HTR-8/SVneo (cell line): ENCODE results near the gene NKX2-2.
"Not testable (repeated sequence)": the region's sequence is repeated elsewhere in the genome, so short reads cannot be mapped to it uniquely, and the experiment has no call there.

Experiments used
- DNase-seq: peaks from one replicate; pipeline ENCODE4 v3.0.0; 2011; ENCODE audit warnings: low spot score, mixed read lengths; ENCODE audit not compliant: insufficient read length
- FAIRE-seq: peaks from 2 replicates; lab custom pipeline; 2011; peaks lifted over from hg19 to GRCh38; lab: Jason Lieb, UNC

NKX2-2 gene

DNA sequence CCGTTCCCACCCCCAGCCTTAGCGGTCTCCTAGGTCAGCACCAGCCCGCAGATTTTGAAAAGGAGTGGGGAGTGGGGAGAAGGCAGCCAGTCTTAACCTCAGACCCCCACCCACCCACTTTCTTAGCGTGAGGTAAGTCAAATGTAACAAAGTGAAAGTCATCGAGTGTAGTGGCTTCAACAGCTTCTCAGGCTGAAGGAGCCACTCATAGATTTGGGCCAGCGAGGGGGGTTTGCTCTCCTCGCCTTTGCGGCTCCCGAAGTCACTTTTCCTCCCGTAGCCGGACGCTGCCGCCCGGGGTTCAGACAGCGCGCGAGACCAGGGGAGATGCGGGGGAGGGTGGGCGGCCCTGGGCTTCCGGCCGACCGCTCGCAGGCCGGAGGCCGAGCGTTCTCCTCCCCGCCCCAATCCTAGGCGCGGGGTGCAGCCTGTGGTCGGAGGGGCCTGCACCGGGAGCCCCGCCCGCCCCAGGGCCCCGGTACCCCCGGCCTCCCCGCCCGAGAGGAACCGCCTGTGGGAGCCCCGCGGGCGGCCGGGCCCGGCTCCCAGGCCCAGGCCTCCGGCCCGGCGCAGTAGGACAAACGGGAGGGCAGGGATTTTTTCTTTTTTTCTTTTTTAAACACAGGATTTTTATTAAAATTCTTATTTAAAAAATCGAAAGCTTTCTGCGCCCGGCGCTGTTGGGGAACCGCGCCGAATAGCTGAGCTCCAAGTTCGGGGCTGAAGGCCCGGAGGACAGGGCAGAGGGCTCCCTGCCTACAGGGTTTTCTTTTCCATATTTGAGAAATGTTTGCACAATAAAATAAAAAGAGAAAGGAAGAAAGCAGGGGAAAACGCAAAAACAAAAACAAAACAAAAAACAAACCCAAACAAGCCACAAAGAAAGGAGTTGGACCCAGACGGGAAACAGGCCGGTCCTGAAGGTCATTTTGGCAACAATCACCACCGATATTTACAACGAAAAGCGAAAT lies 3.2 kb downstream of the NKX2-2 start:
- DNase-seq: no peak
- no peak for FAIRE-seq

- no peak for FAIRE-seq
- DNase-seq: no peak
Observed at GRCh38 chr20:21509597-21510371, 4.1 kb downstream of the NKX2-2 start.

- FAIRE-seq (no peak), DNase-seq (no peak)
Observed at GRCh38 chr20:21509079-21509596, 4.7 kb downstream of the NKX2-2 start.

DNA sequence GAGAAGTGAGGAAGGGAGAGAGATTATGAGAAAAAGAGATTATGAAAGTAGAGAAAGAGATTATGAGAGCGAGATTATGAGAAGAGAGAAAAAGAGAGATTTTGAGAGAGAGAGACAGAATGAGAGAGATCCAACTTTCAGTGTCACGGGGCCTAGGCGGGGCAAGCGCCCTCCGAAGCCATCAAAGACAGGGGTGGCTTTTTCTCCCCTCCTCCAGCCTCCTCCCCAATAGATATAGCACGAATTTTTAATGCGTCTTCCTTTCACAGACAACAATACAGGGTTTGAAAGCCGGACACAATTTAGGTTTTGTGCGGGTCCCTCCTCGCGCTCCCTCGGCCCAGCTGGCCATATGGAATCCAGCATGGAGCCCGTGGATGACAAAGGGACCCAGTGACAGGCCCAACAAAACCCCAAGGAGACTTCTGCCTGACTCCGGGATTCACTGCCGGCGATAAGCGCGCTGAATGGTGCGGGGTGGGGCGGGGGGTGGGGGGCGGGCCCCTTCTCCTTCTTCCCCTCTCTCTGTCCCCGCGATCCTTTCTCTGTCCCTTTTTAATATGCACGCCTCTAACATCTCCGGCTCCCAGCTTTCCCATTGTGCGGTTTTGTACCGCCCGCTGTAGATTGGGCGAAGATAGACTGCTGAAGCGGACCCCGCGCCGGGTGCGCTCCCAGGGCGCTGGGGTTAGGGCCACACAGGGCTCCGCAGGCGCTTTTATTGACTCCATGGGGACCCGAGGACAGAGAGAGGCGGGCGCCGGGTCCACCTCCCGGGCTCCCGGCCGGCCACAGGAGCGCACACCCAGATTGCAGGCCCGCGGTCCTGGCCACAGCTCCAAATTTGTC lies 5.4 kb downstream of the NKX2-2 start:
- DNase-seq (no peak), FAIRE-seq (no peak)

DNA sequence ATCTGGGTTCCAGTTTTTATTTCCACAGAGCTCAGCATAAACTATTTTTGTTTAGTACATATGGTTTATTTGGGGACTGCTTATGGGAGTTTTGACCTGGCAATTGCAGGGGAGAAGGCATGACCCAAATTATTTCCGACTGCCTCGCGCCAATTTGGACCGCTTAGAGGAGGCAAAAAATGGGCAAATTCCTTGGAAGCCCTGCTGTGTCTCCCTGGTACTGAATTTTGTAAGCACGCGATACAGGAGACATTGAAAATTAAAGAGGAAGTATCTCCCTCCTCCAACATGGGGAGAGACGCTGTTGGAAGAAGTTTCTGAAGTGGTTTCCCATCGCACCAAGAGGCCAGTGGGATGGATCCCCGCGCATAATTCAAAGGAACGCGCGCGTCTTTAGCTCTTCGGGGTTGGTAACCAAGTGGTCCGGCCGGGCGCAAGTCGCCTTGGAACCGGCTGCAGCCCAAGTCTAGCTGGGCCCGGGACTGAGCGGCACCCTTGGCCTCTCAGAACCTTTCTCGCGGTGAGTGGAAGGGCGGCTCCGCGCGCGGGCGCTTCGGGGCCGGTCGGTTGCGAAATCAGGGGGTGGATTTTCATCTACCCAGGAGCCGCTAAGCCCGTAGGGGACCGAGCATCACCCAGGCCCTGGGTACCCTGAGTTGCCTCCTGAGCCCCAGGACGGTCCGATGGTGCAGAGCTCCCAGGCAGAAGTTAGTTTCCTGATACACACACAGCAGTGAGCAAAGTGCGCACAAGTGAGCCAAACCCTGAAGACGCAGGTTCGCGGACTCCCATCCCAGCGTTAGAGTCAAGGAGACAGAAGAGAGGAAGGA lies 6.2 kb downstream of the NKX2-2 start:
- no peak for DNase-seq
- no peak for FAIRE-seq

DNA sequence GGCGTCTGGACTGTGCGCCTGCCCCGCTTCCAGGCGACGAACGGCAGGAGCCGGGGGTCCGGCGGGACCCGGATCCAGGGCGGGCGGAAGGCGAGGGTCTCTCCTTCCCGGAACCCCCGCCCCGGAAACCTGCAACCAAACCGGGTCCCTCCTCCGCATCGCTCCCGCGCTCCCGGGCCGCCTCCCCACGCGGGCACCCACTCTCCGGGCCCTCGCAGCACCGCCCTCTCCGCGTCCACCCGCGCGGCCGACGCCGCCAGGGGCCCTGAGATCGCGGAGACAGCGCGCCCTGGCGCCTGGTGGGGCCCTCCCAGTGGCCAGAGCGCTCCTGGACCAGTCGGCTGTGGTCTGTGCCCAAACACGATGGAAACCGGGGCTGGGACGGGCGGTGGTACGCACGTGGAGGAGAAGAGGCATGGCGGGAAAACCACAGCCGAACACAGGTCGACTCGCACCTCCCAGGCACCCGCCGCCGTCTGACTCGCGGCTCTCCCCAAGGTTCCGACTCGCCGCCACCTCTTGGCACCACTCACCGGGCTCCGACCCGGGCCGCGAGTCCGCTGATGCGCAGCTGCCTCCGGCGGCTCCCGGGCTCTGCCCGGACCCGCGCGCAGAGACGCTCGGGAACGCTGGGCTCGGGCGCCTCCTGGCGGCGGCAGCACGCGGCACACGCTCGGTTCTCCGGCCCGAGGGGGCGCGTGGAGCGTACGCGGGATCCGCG lies 7.9 kb downstream of the NKX2-2 start:
- no peak for FAIRE-seq
- no peak for DNase-seq

- FAIRE-seq: peak; percentile 26
Observed at GRCh38 chr20:21505161-21505809, 8.6 kb downstream of the NKX2-2 start.

DNA sequence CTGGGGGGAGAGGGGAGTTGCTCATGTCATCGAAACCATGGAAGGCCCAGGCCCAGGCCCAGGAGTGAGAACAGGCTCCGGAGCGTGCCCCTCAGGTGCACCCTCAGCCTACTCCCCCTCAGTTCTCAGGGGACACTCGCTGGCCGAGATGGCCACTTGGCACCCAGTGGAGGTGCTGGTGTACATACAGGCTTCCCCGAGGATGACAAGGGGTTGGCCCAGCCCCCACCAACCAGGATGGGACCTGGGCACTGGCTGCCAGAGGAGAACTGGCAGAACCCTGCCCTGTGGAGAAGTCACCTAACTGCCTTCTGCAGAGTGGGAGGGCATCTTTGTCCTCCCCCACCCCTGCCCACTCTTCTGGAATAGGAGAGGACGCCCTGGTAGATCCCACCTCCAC lies 9.5 kb downstream of the NKX2-2 start:
- DNase-seq (no peak), FAIRE-seq (no peak)

More at GRCh38 chr20:21505161-21505809, 8.6 kb downstream of the NKX2-2 start:
- peak; percentile 74 for DNase-seq

GRCh38 chr20:21503345-21503744 lies 10.5 kb downstream of the NKX2-2 start:
- FAIRE-seq (no peak), DNase-seq (no peak)

DNA sequence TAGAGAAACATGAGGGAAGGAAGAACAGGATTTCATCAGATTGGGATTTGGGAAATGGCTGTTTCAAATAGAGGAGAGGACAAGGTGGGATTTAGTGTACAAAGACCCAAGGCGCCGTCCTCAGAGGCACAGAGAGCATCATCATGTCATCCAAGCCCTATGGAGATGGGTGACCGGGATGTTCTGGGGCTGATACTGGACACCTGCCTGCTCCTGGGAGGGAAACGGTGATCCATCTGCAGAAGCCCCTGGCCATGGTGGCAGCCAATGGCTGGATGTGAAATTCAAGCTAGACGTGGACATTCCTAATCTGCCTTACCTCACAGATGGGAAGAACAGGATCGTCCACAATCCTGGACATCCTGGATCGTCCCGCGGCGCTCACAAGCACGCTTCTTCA lies 12.7 kb downstream of the NKX2-2 start:
- DNase-seq: no peak
- FAIRE-seq: no peak

DNA sequence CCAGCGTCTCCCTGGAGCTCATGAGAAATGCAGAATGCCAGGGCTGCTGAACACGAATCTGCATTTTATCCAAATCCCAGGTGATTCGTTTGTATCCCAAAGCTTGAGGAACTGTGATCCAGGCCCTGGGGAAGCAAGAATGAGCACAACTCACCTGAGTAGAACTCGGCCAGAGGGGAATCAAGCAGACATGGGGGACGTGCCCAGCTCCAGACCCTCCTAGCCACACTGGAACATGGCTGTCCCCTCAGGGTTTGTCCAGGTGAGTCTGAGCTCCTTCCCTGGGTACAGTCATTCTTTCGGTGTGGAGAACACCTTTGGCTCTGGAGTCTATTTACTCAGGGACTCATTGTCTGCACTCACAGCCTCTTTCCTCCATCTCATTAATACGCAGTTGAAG lies 13.3 kb downstream of the NKX2-2 start:
- no peak for DNase-seq
- no peak for FAIRE-seq

- FAIRE-seq (no peak), DNase-seq (no peak)
Observed at GRCh38 chr20:21499641-21500040, 14.2 kb downstream of the NKX2-2 start.

DNA sequence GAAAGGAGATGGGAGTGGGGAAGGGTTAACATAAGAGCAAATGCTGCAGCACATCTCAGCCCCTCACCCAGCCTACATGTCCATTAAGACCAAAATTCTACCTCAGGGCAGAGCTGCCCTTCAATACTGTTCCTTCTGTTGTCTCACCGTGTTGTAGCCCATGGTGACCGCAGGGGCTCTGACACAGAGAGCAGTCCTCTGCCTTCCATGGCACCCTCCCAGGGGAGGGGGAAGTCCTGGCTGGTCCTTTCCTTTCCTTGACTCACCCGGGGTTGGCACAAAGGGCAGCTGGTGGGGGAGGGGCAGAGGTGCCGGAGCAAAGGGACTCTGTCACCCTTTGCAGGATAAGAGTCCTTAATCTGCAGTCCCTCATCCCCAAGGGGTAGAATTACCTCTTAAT lies 15.2 kb downstream of the NKX2-2 start:
- DNase-seq: no peak
- FAIRE-seq: no peak

GRCh38 chr20:21498195-21498594 lies 15.7 kb downstream of the NKX2-2 start:
- DNase-seq: no peak
- no peak for FAIRE-seq

DNA sequence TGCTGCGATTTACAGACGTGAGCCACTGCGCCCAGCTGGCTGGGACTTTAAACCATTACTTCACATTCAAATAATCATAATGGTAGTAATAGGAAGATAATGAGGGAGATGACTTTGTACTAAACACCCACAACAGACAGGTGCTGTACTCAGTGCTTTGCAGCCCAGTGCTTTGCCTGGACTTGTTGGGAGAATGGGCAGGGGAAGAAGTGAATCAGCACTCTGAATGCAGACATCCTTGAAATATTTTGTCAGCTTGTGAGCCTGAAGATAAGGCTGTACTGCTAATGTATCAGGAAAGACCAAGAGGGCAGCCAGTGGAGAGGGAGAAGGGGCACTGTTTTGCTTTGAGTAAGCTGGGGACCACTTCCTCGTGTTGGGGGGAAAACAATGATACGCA lies 17.4 kb downstream of the NKX2-2 start:
- FAIRE-seq (no peak), DNase-seq (no peak)

- FAIRE-seq: no peak
Observed at GRCh38 chr20:21493049-21493448, 20.8 kb downstream of the NKX2-2 start.

DNA sequence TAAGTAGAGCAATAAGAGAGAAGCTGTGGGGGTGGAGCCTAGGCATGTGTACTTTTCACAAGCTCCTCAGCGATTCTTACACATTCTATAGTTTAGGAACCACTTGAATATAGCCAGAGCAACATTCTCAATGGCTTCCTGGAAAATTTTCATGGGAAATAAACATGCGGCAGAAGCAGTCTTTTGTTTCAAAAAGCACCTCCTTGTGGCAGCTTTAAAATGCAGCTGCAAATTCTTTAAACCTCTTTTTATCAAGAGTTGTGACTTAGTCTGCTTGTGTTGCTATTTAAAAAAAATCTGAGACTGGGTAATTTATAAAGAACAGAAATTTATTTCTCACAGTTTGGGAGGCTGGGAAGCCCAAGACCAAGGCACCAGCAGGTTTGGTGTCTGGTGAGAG lies 23.8 kb downstream of the NKX2-2 start:
- FAIRE-seq: no peak
- DNase-seq: no peak

More at GRCh38 chr20:21493049-21493448, 20.8 kb downstream of the NKX2-2 start:
- no peak for DNase-seq

GRCh38 chr20:21480144-21480543 lies 33.7 kb downstream of the NKX2-2 start:
- DNase-seq: not testable (repeated sequence)

More at GRCh38 chr20:21480144-21480543, 33.7 kb downstream of the NKX2-2 start:
- FAIRE-seq: not testable (repeated sequence)
